ENCODE data around the gene CRLF2. TPM values are rescaled to one million over a fixed set of nuclear protein-coding genes. Genes with fewer than 3 reads are reported as not detected.
"Not testable (repeated sequence)": the region's sequence is repeated elsewhere in the genome, so short reads cannot be mapped to it uniquely, and the experiment has no call there.

Gene CRLF2
- total RNA-seq, 4 donors from 2014 or later: 1.1 TPM; not detected in 3

DNA sequence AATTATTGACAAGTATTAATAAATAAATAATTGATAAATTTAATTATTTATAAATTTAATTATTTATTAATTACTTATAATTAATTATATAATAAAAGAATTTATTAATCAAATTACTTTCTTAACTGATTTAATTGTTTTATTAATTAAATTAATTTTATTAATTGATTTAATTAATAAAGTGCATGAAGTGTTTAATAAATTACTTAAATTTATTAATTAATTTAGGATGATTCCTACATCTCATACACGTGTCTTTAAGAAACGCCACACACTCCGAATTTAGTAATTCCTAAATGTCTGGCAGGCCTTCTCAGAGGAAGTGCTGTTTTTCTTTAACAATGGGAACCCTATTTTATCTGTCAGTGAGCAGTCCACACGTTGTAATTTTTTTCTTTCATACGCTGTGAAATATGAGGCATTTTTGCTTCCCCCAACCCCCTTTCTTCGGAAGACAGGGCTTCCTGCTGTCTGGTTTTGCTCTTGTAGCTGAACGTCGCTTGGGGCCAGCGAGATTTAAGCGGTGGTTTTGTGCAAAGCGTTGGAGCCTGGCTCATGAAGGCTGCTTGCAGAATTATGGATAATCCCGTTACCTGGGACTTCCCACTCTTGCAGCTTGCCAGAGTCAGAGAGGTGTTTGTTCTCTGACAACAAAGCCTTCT is 46.8 kb downstream of the CRLF2 start:
- intact Hi-C loops (cut with DNase I; ENCODE audit: low total_unique reads): no loop called here
- 4 to 7% methylated on average over 12 of the region's 12 CpGs for WGBS, 2 donors
- DNase-seq (ENCODE audit: low spot score in 2 of 2): peak in 1 of 2 donors; percentile 50
- no peak overlapping the region for H3K4me3 ChIP-seq (ENCODE audit: low read depth, poor library complexity, severe bottlenecking)
- TF ChIP-seq POLR2A (IDR thresholded peaks at IDR 0.05): no peak
- TF ChIP-seq, protein P1, sequence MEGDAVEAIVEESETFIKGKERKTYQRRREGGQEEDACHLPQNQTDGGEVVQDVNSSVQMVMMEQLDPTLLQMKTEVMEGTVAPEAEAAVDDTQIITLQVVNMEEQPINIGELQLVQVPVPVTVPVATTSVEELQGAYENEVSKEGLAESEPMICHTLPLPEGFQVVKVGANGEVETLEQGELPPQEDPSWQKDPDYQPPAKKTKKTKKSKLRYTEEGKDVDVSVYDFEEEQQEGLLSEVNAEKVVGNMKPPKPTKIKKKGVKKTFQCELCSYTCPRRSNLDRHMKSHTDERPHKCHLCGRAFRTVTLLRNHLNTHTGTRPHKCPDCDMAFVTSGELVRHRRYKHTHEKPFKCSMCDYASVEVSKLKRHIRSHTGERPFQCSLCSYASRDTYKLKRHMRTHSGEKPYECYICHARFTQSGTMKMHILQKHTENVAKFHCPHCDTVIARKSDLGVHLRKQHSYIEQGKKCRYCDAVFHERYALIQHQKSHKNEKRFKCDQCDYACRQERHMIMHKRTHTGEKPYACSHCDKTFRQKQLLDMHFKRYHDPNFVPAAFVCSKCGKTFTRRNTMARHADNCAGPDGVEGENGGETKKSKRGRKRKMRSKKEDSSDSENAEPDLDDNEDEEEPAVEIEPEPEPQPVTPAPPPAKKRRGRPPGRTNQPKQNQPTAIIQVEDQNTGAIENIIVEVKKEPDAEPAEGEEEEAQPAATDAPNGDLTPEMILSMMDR (IDR thresholded peaks at IDR 0.05): no peak

DNA sequence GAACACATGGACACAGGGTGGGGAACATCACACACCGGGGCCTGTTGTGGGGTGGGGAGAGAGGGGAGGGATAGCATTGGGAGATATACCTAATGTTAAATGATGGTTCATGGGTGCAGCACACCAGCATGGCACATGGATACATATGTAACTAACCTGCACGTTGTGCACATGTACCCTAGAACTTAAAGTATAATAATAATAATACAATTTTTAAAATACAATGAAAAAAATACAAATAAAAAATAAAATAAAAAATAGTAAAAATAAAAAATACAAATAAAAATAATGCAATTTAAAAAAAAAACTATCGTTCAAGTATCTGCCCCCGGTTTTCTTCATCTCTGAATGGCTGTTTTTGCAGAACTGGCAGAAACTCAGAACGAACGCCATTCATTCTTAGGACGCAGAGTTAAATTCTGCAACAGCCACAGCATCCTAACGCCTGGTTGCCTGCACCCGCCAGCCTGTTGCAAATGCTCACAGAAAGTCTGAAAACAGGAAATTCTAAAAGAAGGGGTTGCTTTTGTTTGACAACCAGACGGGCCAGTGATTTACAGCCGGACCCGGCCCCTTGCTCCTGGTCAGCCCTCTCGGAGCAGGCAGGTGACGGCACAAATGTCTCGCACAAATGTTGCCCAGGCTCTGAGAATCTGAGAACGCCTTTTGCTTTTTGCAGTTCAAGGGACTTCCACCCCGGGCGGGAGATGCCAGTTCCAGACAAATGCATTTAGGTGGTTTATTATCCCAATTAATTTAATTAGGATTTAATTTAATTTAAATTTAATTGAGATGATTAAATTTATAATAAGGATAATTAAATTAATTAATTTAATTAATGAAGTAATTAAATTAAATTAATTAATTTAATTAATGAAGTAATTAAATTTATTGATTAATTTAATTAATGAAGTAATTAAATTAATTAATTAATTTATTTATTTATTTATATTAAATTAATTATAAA is 47.8 kb downstream of the CRLF2 start:
- peak in 1 of 2 donors; percentile 81 for DNase-seq (ENCODE audit: low spot score in 2 of 2)
- H3K4me3 ChIP-seq (ENCODE audit: low read depth, poor library complexity, severe bottlenecking): no peak overlapping the region
- intact Hi-C loops (cut with DNase I; ENCODE audit: low total_unique reads): no loop called here
- WGBS, 2 donors: 15 to 19% methylated on average over 18 of the region's 18 CpGs
- TF ChIP-seq POLR2A (IDR thresholded peaks at IDR 0.05): no peak
- TF ChIP-seq, protein P1 (IDR thresholded peaks at IDR 0.05): no peak

DNA sequence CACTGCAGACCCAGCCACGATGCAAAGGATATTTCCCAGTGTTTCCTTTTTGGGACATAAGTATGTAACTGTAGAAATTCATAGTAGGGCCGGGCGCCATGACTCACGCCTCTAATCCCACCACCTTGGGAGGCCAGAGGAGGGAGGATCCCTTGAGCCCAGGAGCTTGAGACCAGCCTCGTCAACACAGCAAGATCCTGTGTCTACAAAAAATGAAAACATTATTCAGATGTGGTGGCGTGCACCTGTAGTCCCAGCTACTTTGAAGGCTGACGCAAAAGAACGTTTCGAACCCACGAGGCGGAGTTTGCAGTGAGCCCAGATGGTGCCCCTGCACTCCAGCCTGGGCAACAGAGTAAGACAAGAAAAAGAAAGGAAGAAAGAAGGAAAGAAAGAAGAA is 49.2 kb downstream of the CRLF2 start:
- H3K4me3 ChIP-seq (ENCODE audit: low read depth, poor library complexity, severe bottlenecking): no peak overlapping the region
- WGBS, 2 donors: 73 to 78% methylated on average over 11 of the region's 11 CpGs
- intact Hi-C loops (cut with DNase I; ENCODE audit: low total_unique reads): no loop called here
- peak in 1 of 2 donors; percentile 20 for DNase-seq (ENCODE audit: low spot score in 2 of 2)
- no peak for TF ChIP-seq POLR2A (IDR thresholded peaks at IDR 0.05)
- TF ChIP-seq, protein P1 (IDR thresholded peaks at IDR 0.05): no peak

DNA sequence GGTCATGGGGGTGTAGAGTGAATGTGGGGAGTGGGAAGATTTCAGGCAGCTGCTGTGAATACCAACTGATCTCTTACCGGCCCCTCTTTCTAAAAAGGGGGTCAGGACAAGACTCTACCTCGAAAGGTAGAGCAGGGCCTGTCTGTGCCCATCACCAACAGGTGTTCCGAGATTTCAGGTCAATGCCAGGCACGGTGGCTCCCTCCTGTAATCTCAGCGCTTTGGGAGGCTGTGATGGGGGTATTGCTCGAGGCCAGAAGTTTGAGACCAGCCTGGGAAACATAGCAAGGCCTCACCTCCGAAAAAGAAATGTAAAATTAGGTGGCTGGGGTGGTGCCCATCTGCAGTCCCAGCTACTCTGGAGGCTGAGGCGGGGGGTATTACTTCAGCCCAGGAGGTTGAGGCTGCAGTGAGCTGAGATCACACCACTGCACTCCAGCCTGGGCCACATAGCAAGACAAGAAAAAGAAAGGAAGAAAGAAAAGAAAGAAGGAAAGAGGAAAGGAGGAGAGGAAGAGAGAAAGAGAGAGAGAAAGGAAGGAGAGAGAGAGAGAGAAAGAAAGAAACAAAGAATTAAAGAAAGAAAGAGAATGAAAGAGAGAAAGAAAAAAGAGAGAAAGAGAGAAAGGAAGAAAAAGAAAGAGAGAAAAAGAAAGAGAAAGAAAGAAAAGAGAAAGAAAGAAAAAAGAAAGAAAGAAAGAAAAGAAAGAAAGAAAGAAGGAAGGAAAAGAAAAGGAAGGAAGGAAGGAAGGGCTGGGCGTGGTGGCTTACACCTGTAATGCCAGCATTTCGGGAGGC is 50.1 kb downstream of the CRLF2 start:
- intact Hi-C loops (cut with DNase I; ENCODE audit: low total_unique reads): no loop called here
- no peak overlapping the region for H3K4me3 ChIP-seq (ENCODE audit: low read depth, poor library complexity, severe bottlenecking)
- TF ChIP-seq, protein P1 (IDR thresholded peaks at IDR 0.05): no peak
- TF ChIP-seq POLR2A (IDR thresholded peaks at IDR 0.05): no peak
- WGBS, 2 donors: 74 to 76% methylated on average over 10 of the region's 10 CpGs
- peak in 1 of 2 donors; percentile 62 for DNase-seq (ENCODE audit: low spot score in 2 of 2)

GRCh38 chrX:1159548-1159947 is 52.9 kb downstream of the CRLF2 start:
- no peak for DNase-seq (ENCODE audit: low spot score in 2 of 2)
- intact Hi-C loops (cut with DNase I; ENCODE audit: low total_unique reads): no loop called here
- H3K4me3 ChIP-seq (ENCODE audit: low read depth, poor library complexity, severe bottlenecking): no peak overlapping the region
- TF ChIP-seq POLR2A (IDR thresholded peaks at IDR 0.05): no peak
- TF ChIP-seq, protein P1 (IDR thresholded peaks at IDR 0.05): no peak

GRCh38 chrX:1156681-1157455 is 55.6 kb downstream of the CRLF2 start:
- WGBS, 2 donors: 82 to 88% methylated on average over 24 of the region's 24 CpGs
- peak in 1 of 2 donors; percentile 65 for DNase-seq (ENCODE audit: low spot score in 2 of 2)
- intact Hi-C loops (cut with DNase I; ENCODE audit: low total_unique reads); H3K4me3 ChIP-seq (ENCODE audit: low read depth, poor library complexity, severe bottlenecking): not testable (repeated sequence)

Measured in lower leg skin (tissue), 4 donors.